Nephron (organoid): ENCODE data around the gene ATXN7.

Source experiments
- H3K27ac Mint-ChIP-seq, 3 experiments: 2 replicates each; pipeline ENCODE4 v1.8.0; 2020; ENCODE audit warnings: mixed read lengths in 3 of 3, mild to moderate bottlenecking in 2 of 3, moderate library complexity in 1 of 3
- H3K27me3 Mint-ChIP-seq: 2 replicates; pipeline ENCODE4 v1.8.0; 2021; ENCODE audit warnings: low read depth, mild to moderate bottlenecking, moderate library complexity, mixed read lengths
- H3K36me3 Mint-ChIP-seq: 2 replicates; pipeline ENCODE4 v1.8.0; 2020; ENCODE audit warnings: low read depth, mixed read lengths
- H3K4me1 Mint-ChIP-seq: 2 replicates; pipeline ENCODE4 v1.8.0; 2020; ENCODE audit warnings: mixed read lengths
- H3K4me3 Mint-ChIP-seq, 3 experiments: 2 replicates each; pipeline ENCODE4 v1.8.0; 2020; ENCODE audit warnings: mild to moderate bottlenecking in 3 of 3, mixed read lengths in 3 of 3, moderate library complexity in 2 of 3
- H3K9me3 Mint-ChIP-seq: 2 replicates; pipeline ENCODE4 v1.8.0; 2020; ENCODE audit warnings: mixed read lengths
- CTCF ChIP-seq, 3 experiments: fragments of 200-600 bp; sonication (generic); IDR thresholded peaks; one replicate each; pipeline ENCODE4 v1.5.0; 2021; ENCODE audit warnings: antibody characterized with exemption in 3 of 3; ENCODE audit not compliant: unreplicated experiment in 3 of 3

Gene ATXN7

DNA sequence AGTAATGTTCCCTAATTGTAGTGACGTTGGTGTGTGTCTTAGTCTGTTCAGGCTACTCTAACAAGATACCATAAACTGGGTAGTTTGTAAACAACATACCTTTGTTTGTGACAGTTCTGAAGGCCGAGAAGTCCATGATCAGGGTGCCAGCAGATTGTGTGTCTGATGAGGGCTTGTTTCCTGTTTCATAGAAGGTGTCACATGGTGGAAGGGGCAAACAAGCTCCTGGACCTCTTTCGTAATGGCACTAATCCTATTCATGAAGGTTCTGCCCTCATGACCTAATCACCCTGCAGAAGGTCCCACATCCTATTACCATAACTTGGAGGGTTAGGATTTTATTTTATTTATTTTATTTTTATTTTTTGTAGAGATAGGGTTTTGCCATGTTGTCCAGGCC lies 11.1 kb downstream of the ATXN7 start:
- H3K36me3 Mint-ChIP-seq = no peaks in the 10 kb centered on the region
- no peaks in the 10 kb centered on the region for H3K9me3 Mint-ChIP-seq
- H3K4me1 Mint-ChIP-seq = peaks cover 37% of the 10 kb centered on the region
- no peak for TF ChIP-seq CTCF (IDR thresholded peaks at IDR 0.05; ENCODE audit: unreplicated experiment in 3 of 3)
- no peak overlapping the region for H3K4me3 Mint-ChIP-seq
- no peaks in the 10 kb centered on the region for H3K27me3 Mint-ChIP-seq
- no peak overlapping the region for H3K27ac Mint-ChIP-seq

DNA sequence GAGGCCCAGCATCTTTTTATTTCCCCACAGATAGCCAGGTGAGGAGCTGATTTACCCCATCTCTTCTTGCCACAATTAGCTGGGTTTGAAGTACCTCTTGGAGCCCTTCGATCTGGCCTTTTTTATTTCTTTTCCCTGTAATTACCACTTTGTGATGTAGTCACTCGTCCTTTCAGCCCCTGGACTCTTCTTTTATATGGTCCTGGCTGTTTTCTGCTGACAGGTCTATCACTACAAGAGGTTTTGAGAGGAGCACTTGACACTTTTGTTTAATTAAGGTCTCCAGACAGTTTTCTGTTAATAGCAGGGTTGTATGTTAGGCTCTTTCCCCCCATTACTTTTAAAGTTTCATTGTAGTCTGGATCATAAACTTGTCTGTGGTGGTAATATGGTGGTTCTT lies 11.8 kb downstream of the ATXN7 start:
- no peaks in the 10 kb centered on the region for H3K36me3 Mint-ChIP-seq
- peaks cover 36% of the 10 kb centered on the region for H3K4me1 Mint-ChIP-seq
- no peaks in the 10 kb centered on the region for H3K9me3 Mint-ChIP-seq
- H3K27me3 Mint-ChIP-seq = no peaks in the 10 kb centered on the region
- no peak overlapping the region for H3K4me3 Mint-ChIP-seq
- H3K27ac Mint-ChIP-seq = peak overlapping the region in 1 of 3 experiments; percentile 29
- no peak for TF ChIP-seq CTCF (IDR thresholded peaks at IDR 0.05; ENCODE audit: unreplicated experiment in 3 of 3)

GRCh38 chr3:63876260-63876659 lies 12.6 kb downstream of the ATXN7 start:
- no peak for TF ChIP-seq CTCF (IDR thresholded peaks at IDR 0.05; ENCODE audit: unreplicated experiment in 3 of 3)
- H3K27me3 Mint-ChIP-seq = no peaks in the 10 kb centered on the region
- H3K4me3 Mint-ChIP-seq = no peak overlapping the region
- peak overlapping the region in 2 of 3 experiments; percentile 29 to 56 for H3K27ac Mint-ChIP-seq
- no peaks in the 10 kb centered on the region for H3K36me3 Mint-ChIP-seq
- peaks cover 31% of the 10 kb centered on the region for H3K4me1 Mint-ChIP-seq
- H3K9me3 Mint-ChIP-seq = no peaks in the 10 kb centered on the region

- H3K36me3 Mint-ChIP-seq = no peaks in the 10 kb centered on the region
- H3K4me1 Mint-ChIP-seq = peaks cover 31% of the 10 kb centered on the region
- peak overlapping the region in 1 of 3 experiments; percentile 56 for H3K27ac Mint-ChIP-seq
- H3K27me3 Mint-ChIP-seq = no peaks in the 10 kb centered on the region
- no peaks in the 10 kb centered on the region for H3K9me3 Mint-ChIP-seq
- TF ChIP-seq CTCF (IDR thresholded peaks at IDR 0.05; ENCODE audit: unreplicated experiment in 3 of 3) = no peak
- H3K4me3 Mint-ChIP-seq = no peak overlapping the region
Measured at GRCh38 chr3:63877737-63878393, 14.2 kb downstream of the ATXN7 start.

DNA sequence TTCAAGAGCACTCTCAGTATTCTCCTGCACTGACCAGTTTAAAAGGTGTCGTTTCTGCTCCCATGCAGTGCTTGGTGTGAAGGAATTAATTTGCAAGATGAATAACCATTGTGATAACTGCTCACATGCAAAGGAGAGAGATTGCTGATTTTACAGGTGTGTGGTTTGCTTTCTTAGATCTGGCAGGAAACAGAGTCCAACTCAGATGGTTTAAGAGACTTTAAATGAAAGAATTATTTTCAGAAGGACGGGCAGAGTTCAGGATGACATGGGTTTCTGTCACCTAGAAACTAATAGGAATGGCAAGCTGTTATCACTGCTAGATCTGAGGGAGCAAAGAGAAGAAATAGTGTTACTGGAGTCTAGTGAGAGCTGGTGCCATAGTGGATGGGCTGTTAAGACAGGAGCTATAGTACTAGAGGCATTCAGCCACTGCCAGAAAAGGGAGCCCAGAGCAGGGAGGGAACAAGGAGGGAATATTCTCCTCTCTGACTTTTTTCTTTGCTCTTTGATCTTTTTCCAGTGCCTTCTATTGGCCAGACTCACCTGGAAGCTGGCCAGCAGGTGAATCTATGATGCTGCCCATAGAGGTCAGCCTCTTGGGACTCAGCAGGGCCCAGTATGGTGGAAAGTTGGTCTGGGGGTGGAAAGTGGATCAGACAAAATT lies 14.9 kb downstream of the ATXN7 start:
- H3K4me3 Mint-ChIP-seq = no peak overlapping the region
- no peaks in the 10 kb centered on the region for H3K27me3 Mint-ChIP-seq
- H3K27ac Mint-ChIP-seq = peak overlapping the region in 1 of 3 experiments; percentile 56
- H3K4me1 Mint-ChIP-seq = peaks cover 31% of the 10 kb centered on the region
- H3K9me3 Mint-ChIP-seq = no peaks in the 10 kb centered on the region
- no peaks in the 10 kb centered on the region for H3K36me3 Mint-ChIP-seq
- TF ChIP-seq CTCF (IDR thresholded peaks at IDR 0.05; ENCODE audit: unreplicated experiment in 3 of 3) = no peak

DNA sequence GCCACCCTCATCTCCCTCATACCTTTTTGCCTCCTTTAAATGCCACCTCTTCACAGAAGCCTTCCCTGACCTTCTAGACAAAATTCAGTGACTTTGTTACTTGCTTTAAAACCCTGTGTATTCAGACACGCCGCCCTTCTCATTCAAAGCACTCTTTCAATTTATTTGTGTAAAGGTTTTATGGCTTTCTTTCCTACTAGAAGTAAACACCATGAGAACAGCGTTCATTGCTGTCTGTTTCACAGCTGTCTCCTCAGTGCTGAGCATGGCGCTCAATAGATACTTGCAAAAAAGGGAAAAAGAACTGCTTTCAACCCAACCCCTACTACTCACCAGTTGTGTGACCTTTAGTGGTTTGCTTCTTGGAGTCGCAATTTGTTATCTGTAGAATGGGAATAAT lies 17.0 kb downstream of the ATXN7 start:
- Mint-ChIP-seq H3K9me3 (no peaks in the 10 kb centered on the region), H3K36me3 (no peaks in the 10 kb centered on the region), H3K4me3 (no peak overlapping the region), H3K4me1 (peaks cover 27% of the 10 kb centered on the region), H3K27ac (no peak overlapping the region), H3K27me3 (no peaks in the 10 kb centered on the region)
- TF ChIP-seq CTCF (IDR thresholded peaks at IDR 0.05; ENCODE audit: unreplicated experiment in 3 of 3) = no peak
